ENCODE measurements around the gene TNNT1.

The TNNT1 gene

DNA sequence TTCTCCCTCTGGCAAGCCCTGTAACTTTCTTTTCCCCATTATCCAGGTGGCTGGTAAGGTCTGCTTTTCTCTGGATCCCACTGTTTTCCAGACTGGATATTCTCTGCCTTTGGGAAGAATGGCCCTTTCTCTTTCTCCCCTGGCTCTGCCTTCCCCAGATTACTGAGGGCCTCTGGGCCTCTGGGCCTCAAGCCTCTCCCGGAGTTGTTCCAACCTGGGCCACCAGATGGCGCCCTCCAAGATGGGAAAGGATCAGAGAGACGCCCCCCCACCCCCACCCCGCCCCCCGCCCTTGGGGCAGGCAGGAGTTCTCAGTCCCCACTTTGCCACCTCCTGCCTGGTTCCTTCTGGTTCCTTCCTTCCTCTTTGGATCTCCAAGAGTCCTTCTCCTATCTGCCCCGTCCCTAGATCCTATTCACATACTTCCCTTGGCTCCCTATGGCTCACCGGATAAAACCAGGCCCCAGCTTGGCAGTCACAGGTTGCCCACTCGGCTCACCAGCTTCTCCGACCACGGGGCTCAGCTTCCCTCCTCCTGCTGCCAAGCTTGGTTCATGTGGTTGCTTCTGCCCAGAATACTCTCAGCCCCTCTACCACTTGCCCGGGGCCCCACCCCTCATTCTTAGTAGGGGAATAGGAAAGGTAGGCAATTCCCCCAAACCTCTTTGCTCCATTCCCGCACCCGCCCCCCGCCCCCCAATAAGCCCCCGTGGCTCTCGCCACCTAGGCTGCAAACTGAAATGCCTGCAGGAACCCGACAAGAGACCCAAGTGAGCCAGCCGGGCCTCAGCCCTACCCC is 60.3 kb downstream of the TNNT1 start:
- peak; percentile 79 for DNase-seq (ENCODE audit: low spot score)

DNA sequence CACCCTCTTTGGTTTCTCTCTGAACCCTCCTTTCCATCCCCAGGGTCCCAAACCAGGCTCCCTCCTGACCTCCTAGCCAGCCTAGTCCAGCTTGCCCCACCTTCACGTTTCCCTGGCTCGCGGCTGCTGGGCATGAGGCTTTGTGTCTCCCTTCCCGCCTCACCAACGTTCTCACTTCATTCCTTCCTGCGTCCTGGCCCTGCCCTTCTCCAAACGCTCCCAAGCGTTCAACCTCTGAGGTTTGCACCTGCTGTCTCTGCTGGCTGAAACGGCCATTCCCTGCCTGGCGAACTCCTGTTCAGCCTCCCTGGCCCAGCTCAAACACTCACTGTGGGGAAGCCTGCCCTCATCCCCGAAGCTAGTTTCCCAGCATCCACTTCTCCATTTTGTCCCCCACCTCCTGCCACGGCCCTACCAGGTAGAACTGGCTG is 61.0 kb downstream of the TNNT1 start:
- DNase-seq (ENCODE audit: low spot score): no peak

DNA sequence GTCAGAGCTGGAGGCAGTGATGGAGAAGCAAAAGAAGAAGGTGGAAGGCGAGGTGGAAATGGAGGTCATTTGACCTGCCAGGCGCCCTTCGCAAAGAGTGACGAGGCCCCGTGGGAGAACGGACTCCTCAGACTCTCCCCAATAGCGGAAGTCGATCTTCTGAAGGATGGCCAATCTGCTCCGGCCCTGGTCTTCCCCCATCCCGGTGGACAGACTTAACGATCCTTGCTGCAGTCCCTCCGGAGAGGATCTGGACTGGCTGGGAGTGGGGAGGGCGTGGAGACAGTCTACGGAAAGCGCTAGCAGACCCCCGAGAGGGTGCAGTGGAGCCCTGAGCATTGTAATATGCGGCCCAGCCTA is 61.5 kb downstream of the TNNT1 start:
- peak; percentile 52 for DNase-seq (ENCODE audit: low spot score)

DNA sequence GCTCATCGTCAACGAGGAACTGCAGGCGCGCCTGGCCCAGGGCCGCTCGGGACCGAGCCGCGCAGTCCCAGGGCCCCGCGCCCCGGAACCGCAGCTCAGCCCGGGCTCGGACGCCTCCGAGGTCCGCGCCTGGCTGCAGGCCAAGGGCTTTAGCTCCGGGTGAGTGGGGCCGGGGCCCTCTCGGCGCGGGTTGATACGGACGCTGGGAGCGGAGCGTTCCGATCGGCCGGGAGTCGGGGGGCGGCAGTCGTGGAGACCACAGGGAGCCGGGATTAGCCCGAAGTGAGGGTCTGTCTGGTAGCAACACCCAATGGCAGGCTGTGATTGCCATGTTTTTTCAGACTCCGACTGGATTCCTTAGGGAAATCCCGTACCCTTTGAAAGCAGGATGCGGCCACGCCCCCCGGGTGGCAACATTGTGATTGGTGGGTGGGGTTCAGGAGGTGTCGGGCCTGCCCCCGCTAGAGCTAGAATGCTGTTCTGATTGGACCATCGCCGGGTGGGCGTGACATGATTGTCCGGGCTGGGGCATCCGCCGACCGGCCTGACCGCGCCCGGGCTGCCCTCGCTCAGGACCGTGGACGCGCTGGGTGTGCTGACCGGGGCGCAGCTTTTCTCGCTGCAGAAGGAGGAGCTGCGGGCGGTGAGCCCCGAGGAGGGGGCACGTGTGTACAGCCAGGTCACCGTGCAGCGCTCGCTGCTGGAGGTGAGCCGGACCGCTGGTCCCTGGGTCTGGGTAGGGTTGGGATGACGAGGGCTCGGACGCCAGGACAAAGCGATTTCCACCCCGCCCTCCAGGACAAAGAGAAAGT is 62.1 kb downstream of the TNNT1 start:
- peak; percentile 99 for DNase-seq (ENCODE audit: low spot score)

- no peak for DNase-seq (ENCODE audit: low spot score)
These were observed 62.9 kb downstream of the TNNT1 start for GRCh38 chr19:55085923-55086715.

DNA sequence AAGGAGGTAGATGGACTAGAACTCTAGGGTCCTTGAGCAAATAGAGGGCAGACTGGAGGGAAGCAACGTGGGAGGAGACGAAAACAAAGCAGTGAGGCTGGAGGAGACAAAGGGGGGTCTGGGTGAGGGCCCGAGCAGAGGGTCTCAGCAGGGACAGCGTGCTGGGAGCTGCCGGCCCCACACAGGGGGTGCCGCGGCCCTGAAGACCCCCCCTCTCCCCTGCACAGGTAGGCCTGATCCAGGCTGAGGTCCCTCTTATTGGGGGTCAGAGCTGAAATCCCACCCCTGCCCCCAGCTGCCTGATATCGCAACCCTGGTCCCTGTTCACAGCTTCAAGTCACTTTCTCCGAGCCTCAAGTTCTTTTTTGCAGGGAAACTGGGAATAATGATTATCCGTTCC is 64.6 kb downstream of the TNNT1 start:
- DNase-seq (ENCODE audit: low spot score): no peak

DNA sequence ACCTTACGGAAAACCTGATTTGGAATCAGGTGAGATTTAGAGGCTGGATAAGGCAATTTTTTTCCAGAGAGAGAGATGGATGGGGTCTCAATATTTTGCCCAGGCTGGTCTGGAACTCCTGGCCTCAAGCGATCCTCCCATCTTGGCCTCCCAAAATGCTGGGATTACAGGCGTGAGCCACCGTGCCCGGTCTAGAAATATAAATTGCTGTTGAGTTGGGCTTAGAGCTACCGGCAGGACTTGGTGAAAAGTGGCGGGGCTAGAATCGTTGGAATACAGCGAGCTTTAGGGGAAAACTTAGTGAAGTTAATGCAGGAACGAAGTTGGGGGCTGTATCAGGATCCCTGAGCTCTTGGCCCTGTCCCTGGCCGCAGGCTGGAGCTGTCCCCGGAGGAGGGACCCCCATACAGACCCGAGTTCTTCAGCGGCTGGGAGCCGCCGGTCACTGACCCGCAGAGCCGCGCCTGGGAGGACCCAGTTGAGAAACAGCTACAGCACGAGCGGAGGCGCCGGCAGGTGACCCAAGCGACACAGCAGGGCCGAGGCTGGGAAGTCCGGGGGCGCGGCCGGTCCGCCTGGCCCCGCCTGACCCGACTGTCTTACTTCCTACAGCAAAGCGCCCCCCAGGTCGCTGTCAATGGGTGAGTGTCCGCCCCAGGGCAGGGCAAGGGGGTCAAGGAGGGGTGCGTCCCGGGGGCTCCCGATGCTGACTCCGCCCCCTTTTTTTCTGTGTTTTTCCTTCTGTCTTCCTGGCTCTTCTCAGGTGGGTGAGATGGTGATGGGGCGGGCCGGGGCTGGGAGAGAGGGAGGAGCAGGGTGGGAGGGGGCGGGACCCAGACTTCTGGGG is 65.8 kb downstream of the TNNT1 start:
- no peak for DNase-seq (ENCODE audit: low spot score)
